H1 (cell line): Measurements from ENCODE around the gene RNF166. TPM values are rescaled to one million over a fixed set of nuclear protein-coding genes. Genes with fewer than 3 reads are reported as not detected.
A peak's percentile ranks its signal among the peaks of the same experiment; 100 is the strongest.

Source experiments
- CTCF ChIA-PET: fragments of 300-600 bp; sonication (Branson Sonifier 250); formaldehyde crosslinking; loops from one replicate; lab custom pipeline; 2021; ENCODE audit not compliant: partially characterized antibody; lab: Charles Lee
- POLR2A ChIA-PET: fragments of 300-600 bp; sonication (Branson Sonifier 250); formaldehyde crosslinking; loops from one replicate; lab custom pipeline; 2021; ENCODE audit warnings: inconsistent platforms; ENCODE audit not compliant: partially characterized antibody; lab: Charles Lee
- DNase-seq, 2 experiments: peaks; one replicate each; pipeline versions ENCODE4 v3.0.0 to v3.0.0-alpha.2; 2010 to 2022; ENCODE audit warnings: low spot score in 2 of 2, low read depth in 1 of 2, mixed read lengths in 1 of 2
- FAIRE-seq: peaks from 2 replicates; lab custom pipeline; 2011; peaks lifted over from hg19 to GRCh38; lab: Jason Lieb, UNC
- H2AFZ ChIP-seq: 2 replicates; pipeline ENCODE4 v1.8.1; 2012; ENCODE audit warnings: low read length, inconsistent platforms
- H2AK5ac ChIP-seq: 2 replicates; pipeline ENCODE4 v1.6.1; 2013; ENCODE audit warnings: low read depth, low read length
- H2BK120ac ChIP-seq: replicated peaks from 2 replicates; pipeline ENCODE3; 2013; ENCODE audit warnings: low read depth, low read length, inconsistent platforms
- H2BK12ac ChIP-seq: 2 replicates; pipeline ENCODE4 v1.6.1; 2013; ENCODE audit warnings: low read depth, low read length
- H2BK15ac ChIP-seq: 2 replicates; pipeline ENCODE4 v1.6.1; 2013; ENCODE audit warnings: low read length
- H2BK20ac ChIP-seq: 2 replicates; pipeline ENCODE4 v1.6.1; 2013; ENCODE audit warnings: low read length
- H2BK5ac ChIP-seq: 2 replicates; pipeline ENCODE4 v1.6.1; 2013; ENCODE audit warnings: low read depth, low read length
- H3K14ac ChIP-seq: 2 replicates; pipeline ENCODE4 v1.6.1; 2013; ENCODE audit warnings: inconsistent platforms; ENCODE audit not compliant: insufficient read length
- H3K18ac ChIP-seq: 2 replicates; pipeline ENCODE4 v1.6.1; 2013; ENCODE audit warnings: low read length; ENCODE audit errors: extremely low read depth
- H3K23ac ChIP-seq: 2 replicates; pipeline ENCODE4 v1.6.1; 2013; ENCODE audit warnings: inconsistent platforms; ENCODE audit not compliant: insufficient read length
- H3K23me2 ChIP-seq: 2 replicates; pipeline ENCODE4 v1.6.1; 2013; ENCODE audit warnings: low read depth, low read length
- H3K27ac ChIP-seq: 2 replicates; pipeline ENCODE4 v1.6.1; 2011; ENCODE audit warnings: low read depth, low read length, inconsistent platforms
- H3K27me3 ChIP-seq, 4 experiments: replicated peaks in 1 of 4; 1 replicate in 1 of 4; 2 replicates in 3 of 4; pipeline versions ENCODE4 v1.6.1 to v1.8.1; 2011 to 2013; ENCODE audit warnings: low read length in 3 of 4, mild to moderate bottlenecking in 3 of 4, inconsistent platforms in 2 of 4, mixed read lengths in 2 of 4, moderate library complexity in 1 of 4; ENCODE audit not compliant: control insufficient read depth in 3 of 4, insufficient read depth in 3 of 4; ENCODE audit errors: extremely low read depth in 1 of 4
- H3K36me3 ChIP-seq, 4 experiments: 2 replicates each; pipeline versions ENCODE4 v1.6.1 to v1.8.1; 2011 to 2013; ENCODE audit warnings: mild to moderate bottlenecking in 4 of 4, low read length in 3 of 4, moderate library complexity in 2 of 4, control low read depth in 1 of 4, inconsistent platforms in 1 of 4; ENCODE audit not compliant: insufficient read depth in 4 of 4, control insufficient read depth in 2 of 4
- H3K4ac ChIP-seq: replicated peaks from 2 replicates; pipeline ENCODE3; 2013; ENCODE audit warnings: low read length, low read depth, mixed read lengths, inconsistent platforms; ENCODE audit not compliant: insufficient read length
- H3K4me1 ChIP-seq, 4 experiments: replicated peaks in 1 of 4; 1 replicate in 1 of 4; 2 replicates in 3 of 4; pipeline versions ENCODE4 v1.6.1 to v1.8.1; 2011 to 2013; ENCODE audit warnings: low read length in 3 of 4, inconsistent platforms in 2 of 4, mixed read lengths in 1 of 4; ENCODE audit not compliant: insufficient read depth in 4 of 4, control insufficient read depth in 3 of 4
- H3K4me2 ChIP-seq, 2 experiments: 2 replicates each; pipeline versions ENCODE4 v1.6.1 to v1.8.1; 2011 to 2013; ENCODE audit warnings: low read depth in 2 of 2, low read length in 2 of 2, control low read depth in 1 of 2, inconsistent platforms in 1 of 2, mild to moderate bottlenecking in 1 of 2; ENCODE audit not compliant: insufficient read depth in 1 of 2
- H3K4me3 ChIP-seq, 4 experiments: fragments of 200-600, 300-600 bp in 1 of 4; sonication (generic), shearing (Covaris generic), sonication (Bioruptor Twin) in 1 of 4; 2 replicates each; pipeline versions ENCODE4 v1.5.1 to v1.8.1; 2011 to 2016; ENCODE audit warnings: low read length in 4 of 4, low read depth in 3 of 4, control low read depth in 2 of 4, inconsistent platforms in 2 of 4, mild to moderate bottlenecking in 2 of 4, mixed read lengths in 1 of 4, moderate library complexity in 1 of 4; ENCODE audit not compliant: insufficient read depth in 2 of 4; ENCODE audit errors: extremely low read depth in 1 of 4
- H3K56ac ChIP-seq: replicated peaks from 2 replicates; pipeline ENCODE3; 2013; ENCODE audit warnings: low read depth, mild to moderate bottlenecking, mixed read lengths, low read length, inconsistent platforms; ENCODE audit not compliant: insufficient read length
- H3K79me1 ChIP-seq: 2 replicates; pipeline ENCODE4 v1.6.1; 2013; ENCODE audit warnings: low read depth, low read length, control low read depth
- H3K79me2 ChIP-seq, 2 experiments: 2 replicates each; pipeline versions ENCODE4 v1.6.1 to v1.8.1; 2012 to 2013; ENCODE audit warnings: low read length in 2 of 2, mild to moderate bottlenecking in 2 of 2, inconsistent platforms in 1 of 2; ENCODE audit not compliant: insufficient read depth in 2 of 2, control insufficient read depth in 1 of 2
- H3K9ac ChIP-seq, 4 experiments: replicated peaks in 1 of 4; 1 replicate in 1 of 4; 2 replicates in 3 of 4; pipeline versions ENCODE4 v1.6.1 to v1.8.1; 2011 to 2013; ENCODE audit warnings: low read depth in 3 of 4, low read length in 3 of 4, control low read depth in 2 of 4, mild to moderate bottlenecking in 2 of 4, moderate library complexity in 2 of 4, inconsistent platforms in 1 of 4; ENCODE audit errors: extremely low read depth in 1 of 4
- H3K9me3 ChIP-seq, 2 experiments: 2 replicates each; pipeline versions ENCODE4 v1.6.1 to v1.8.1; 2012 to 2013; ENCODE audit warnings: mild to moderate bottlenecking in 2 of 2, moderate library complexity in 2 of 2, control low read depth in 1 of 2, inconsistent platforms in 1 of 2, low read depth in 1 of 2, low read length in 1 of 2, mixed read lengths in 1 of 2; ENCODE audit not compliant: insufficient read depth in 2 of 2
- H4K20me1 ChIP-seq, 2 experiments: replicated peaks in 1 of 2; 2 replicates each; pipeline versions ENCODE3 to v1.8.1; 2011 to 2013; ENCODE audit warnings: inconsistent platforms in 2 of 2, low read length in 2 of 2, mild to moderate bottlenecking in 1 of 2; ENCODE audit not compliant: insufficient read depth in 2 of 2, control insufficient read depth in 1 of 2
- H4K5ac ChIP-seq: 2 replicates; pipeline ENCODE4 v1.6.1; 2013; ENCODE audit warnings: low read length, low read depth, mixed read lengths, inconsistent platforms; ENCODE audit not compliant: insufficient read length
- H4K8ac ChIP-seq: 2 replicates; pipeline ENCODE4 v1.8.0; 2013; ENCODE audit warnings: mild to moderate bottlenecking, moderate library complexity, low read length, inconsistent platforms; ENCODE audit not compliant: insufficient read depth; ENCODE audit errors: extremely low read depth
- H4K91ac ChIP-seq: replicated peaks from 2 replicates; pipeline ENCODE3; 2013; ENCODE audit warnings: low read length, mixed read lengths, inconsistent platforms; ENCODE audit not compliant: insufficient read length
- ASH2L ChIP-seq: fragments of 200-600, 300-600 bp; sonication (generic); IDR thresholded peaks from one replicate; pipeline ENCODE4 v1.7.1; 2017; ENCODE audit warnings: low read length
- BCL11A ChIP-seq, 2 experiments: IDR thresholded peaks; one replicate each; pipeline ENCODE4 v1.6.1; 2011; ENCODE audit warnings: low read depth in 2 of 2, low read length in 2 of 2, mild to moderate bottlenecking in 2 of 2
- POLR2AphosphoS5 ChIP-seq: IDR thresholded peaks from 2 replicates; pipeline ENCODE4 v1.6.1; 2011; ENCODE audit warnings: low read depth, low read length
- WGBS, 2 experiments: shearing (Covaris generic) in 1 of 2; methylation state at CpG; one replicate each; pipeline versions ENCODE4 v1.1.6 to v1.1.7; 2013 to 2015; ENCODE audit warnings: low lambda C conversion rate in 2 of 2, mixed read lengths in 2 of 2, inconsistent platforms in 1 of 2, low coverage in 1 of 2, missing lambda C conversion rate in 1 of 2; ENCODE audit not compliant: insufficient replicate concordance in 2 of 2, insufficient coverage in 1 of 2, insufficient read length in 1 of 2; ENCODE audit errors: extremely low coverage in 1 of 2, missing lambda C conversion rate in 1 of 2; 5-methylcytosine and 5-hydroxymethylcytosine counted together
- polyA plus RNA-seq, 7 experiments: library from polyadenylated mRNA; depleted of rRNA in 3 of 7; stranded (reverse) in 5 of 7; unstranded in 2 of 7; fragments of >200 nt in 5 of 7; fragments of 200-250 nt in 2 of 7; gene quantifications; 1 replicate in 5 of 7; 2 replicates in 1 of 7; 4 replicates in 1 of 7; pipeline versions ENCODE4 v1.2.1 to v1.2.3, GENCODE V29; 2011 to 2013; ENCODE audit warnings: missing spikeins in 2 of 7, mixed read lengths in 2 of 7
- total RNA-seq: library from RNA; stranded (reverse); fragmentation: NEBNext Ultra II Directional; extraction: Animal tissue kit (Norgen Biotek cat#: 25700); gene quantifications from 2 replicates; pipeline ENCODE4 v1.2.1, GENCODE V29; 2021

Gene RNF166
- total and polyA plus RNA-seq, 2 of the 8 experiments (the other 6 are each of a cell fraction or from before 2014, with no cell fraction given): 29.8 to 31.2 TPM

GRCh38 chr16:88716201-88716600 is 10.0 kb upstream of the RNF166 start:
- no peaks in the 10 kb centered on the region for H3K79me2 ChIP-seq
- no peak overlapping the region for H4K8ac ChIP-seq
- no peaks in the 10 kb centered on the region for H3K9me3 ChIP-seq
- POLR2A ChIA-PET: interaction anchor here (0.6 to 1.4 kb wide), 5 partner anchors 8 to 94 kb away, joined by 3 to 5 read pairs (median 3); no protein-coding TSS in a partner anchor
- TF ChIP-seq BCL11A (IDR thresholded peaks at IDR 0.05; ENCODE audit: low read depth in 2 of 2, low read length in 2 of 2): no peak
- no peak for TF ChIP-seq ASH2L
- peak; percentile 9; the same call in 1 of the 2 replicates for TF ChIP-seq POLR2AphosphoS5
- no peak for DNase-seq
- H3K27ac ChIP-seq: no peak overlapping the region
- H3K18ac ChIP-seq: no peak overlapping the region
- H3K4me1 ChIP-seq: peaks cover 0 to 3% (median 0%) of the 10 kb centered on the region in 4 experiments; a peak in 1 of 7 replicates
- CTCF ChIA-PET: interaction anchor here (1.2 to 3.0 kb wide), 5 partner anchors 10 to 87 kb away, joined by 3 to 16 read pairs (median 7); partner anchors contain the start of genes CTU2 and RNF166
- no peak overlapping the region for H3K23ac ChIP-seq
- H3K14ac ChIP-seq: no peak overlapping the region
- no peak overlapping the region for H2BK120ac ChIP-seq
- no peaks in the 10 kb centered on the region for H3K27me3 ChIP-seq
- peaks cover 4 to 37% (median 22%) of the 10 kb centered on the region in 4 experiments; a peak in 5 of 8 replicates for H3K36me3 ChIP-seq
- H4K20me1 ChIP-seq: peaks cover 6 to 16% of the 10 kb centered on the region in 2 experiments
- no peak overlapping the region for H2BK12ac ChIP-seq
- H3K4ac ChIP-seq: no peak overlapping the region
- H2AK5ac ChIP-seq: no peak overlapping the region
- no peaks in the 10 kb centered on the region for H3K23me2 ChIP-seq
- H3K4me2 ChIP-seq: no peak overlapping the region
- no peak overlapping the region for H2BK15ac ChIP-seq
- FAIRE-seq: no peak
- H2BK5ac ChIP-seq: no peak overlapping the region
- WGBS, 2 experiments: 90% methylated on average over 15 of the region's 15 CpGs; no CpG with 5 or more reads in 1 of the 2 experiments
- no peak overlapping the region for H3K56ac ChIP-seq
- no peak overlapping the region for H4K5ac ChIP-seq
- no peak overlapping the region for H3K4me3 ChIP-seq
- no peak overlapping the region for H2AFZ ChIP-seq
- peaks cover 2% of the 10 kb centered on the region; the same call in 1 of the 2 replicates for H3K79me1 ChIP-seq
- no peak overlapping the region for H4K91ac ChIP-seq
- H2BK20ac ChIP-seq: no peak overlapping the region
- no peak overlapping the region for H3K9ac ChIP-seq
